ENCODE results near the gene TNFRSF8. TPM values are rescaled to one million over a fixed set of nuclear protein-coding genes. Genes with fewer than 3 reads are reported as not detected.

Gene TNFRSF8
- total RNA-seq, 4 donors from 2014 or later, result not detected

GRCh38 chr1:12180903-12181302 lies 117.8 kb downstream of the TNFRSF8 start:
- H3K9me3 ChIP-seq, result no peaks in the 10 kb centered on the region
- no peaks in the 10 kb centered on the region for H3K36me3 ChIP-seq
- no peak for TF ChIP-seq CTCF (IDR thresholded peaks at IDR 0.05)
- TF ChIP-seq POLR2A (IDR thresholded peaks at IDR 0.05), result no peak
- no peaks in the 10 kb centered on the region for H3K27me3 ChIP-seq
- no peak overlapping the region for H3K4me3 ChIP-seq (replicated peaks in 1 of 3)
- intact Hi-C loops (cut with DNase I), result no loop called here
- peak overlapping the region in 2 of 3 donors; percentile 38 to 54 for H3K27ac ChIP-seq
- H3K4me1 ChIP-seq, result peaks cover 5 to 55% of the 10 kb centered on the region in 2 donors
- no peak for DNase-seq
- WGBS, 2 donors, result 83 to 96% methylated on average over 6 to 7 of the region's 7 CpGs

GRCh38 chr1:12181568-12181967 lies 118.5 kb downstream of the TNFRSF8 start:
- no peaks in the 10 kb centered on the region for H3K36me3 ChIP-seq
- 95% methylated on average over 7 of the region's 7 CpGs; no CpG with 5 or more reads in 1 of the 2 donors for WGBS, 2 donors
- intact Hi-C loops (cut with DNase I), result no loop called here
- H3K4me3 ChIP-seq (replicated peaks in 1 of 3), result no peak overlapping the region
- no peaks in the 10 kb centered on the region for H3K27me3 ChIP-seq
- no peak overlapping the region for H3K27ac ChIP-seq
- TF ChIP-seq CTCF (IDR thresholded peaks at IDR 0.05), result no peak
- TF ChIP-seq POLR2A (IDR thresholded peaks at IDR 0.05), result no peak
- no peak for DNase-seq
- peaks cover 5 to 59% of the 10 kb centered on the region in 2 donors for H3K4me1 ChIP-seq
- no peaks in the 10 kb centered on the region for H3K9me3 ChIP-seq

GRCh38 chr1:12182410-12182984 lies 119.4 kb downstream of the TNFRSF8 start:
- Histone ChIP-seq H3K27me3 (no peaks in the 10 kb centered on the region), H3K9me3 (no peaks in the 10 kb centered on the region), H3K4me1 (peaks cover 5 to 54% of the 10 kb centered on the region in 2 donors), H3K27ac (peak overlapping the region in 1 of 3 donors; percentile 30), H3K4me3 (replicated peaks in 1 of 3) (no peak overlapping the region), H3K36me3 (no peaks in the 10 kb centered on the region)
- WGBS, 2 donors, result 78 to 82% methylated on average over 4 of the region's 4 CpGs
- DNase-seq, result no peak
- intact Hi-C loops (cut with DNase I), result no loop called here
- no peak for TF ChIP-seq CTCF (IDR thresholded peaks at IDR 0.05)
- no peak for TF ChIP-seq POLR2A (IDR thresholded peaks at IDR 0.05)

- TF ChIP-seq POLR2A (IDR thresholded peaks at IDR 0.05) (no peak), CTCF (IDR thresholded peaks at IDR 0.05) (no peak)
- Histone ChIP-seq H3K4me3 (replicated peaks in 1 of 3) (no peak overlapping the region), H3K9me3 (no peaks in the 10 kb centered on the region), H3K27me3 (no peaks in the 10 kb centered on the region), H3K4me1 (peaks cover 5 to 48% of the 10 kb centered on the region in 2 donors), H3K27ac (peak overlapping the region in 2 of 3 donors; percentile 28 to 60), H3K36me3 (no peaks in the 10 kb centered on the region)
- intact Hi-C loops (cut with DNase I), result no loop called here
- WGBS, 2 donors, result 91 to 96% methylated on average over 7 of the region's 7 CpGs
- no peak for DNase-seq
Observed at GRCh38 chr1:12183095-12183794, 120.1 kb downstream of the TNFRSF8 start.

GRCh38 chr1:12184008-12184681 lies 121.0 kb downstream of the TNFRSF8 start:
- DNase-seq, result peak; percentile 32 to 40
- Histone ChIP-seq H3K9me3 (no peaks in the 10 kb centered on the region), H3K27me3 (no peaks in the 10 kb centered on the region), H3K27ac (peak overlapping the region; percentile 57 to 62 (median 60)), H3K4me1 (peaks cover 5 to 41% of the 10 kb centered on the region in 2 donors), H3K4me3 (replicated peaks in 1 of 3) (no peak overlapping the region), H3K36me3 (no peaks in the 10 kb centered on the region)
- WGBS, 2 donors, result 29 to 39% methylated on average over 2 to 10 of the region's 10 CpGs
- TF ChIP-seq CTCF (IDR thresholded peaks at IDR 0.05) (no peak), POLR2A (IDR thresholded peaks at IDR 0.05) (no peak)
- intact Hi-C loops (cut with DNase I), result no loop called here

All from thyroid gland (tissue), 4 donors.